Spinal cord (tissue), 10 donors: ENCODE measurements around the gene XPO6. TPM values are rescaled to one million over a fixed set of nuclear protein-coding genes. Genes with fewer than 3 reads are reported as not detected.

Source experiments
- DNase-seq, 6 donors: peaks; one replicate each; pipeline versions ENCODE4 v3.0.0 to v3.0.0-alpha.2; 2013 to 2015; ENCODE audit warnings: low spot score in 6 of 6, low read depth in 4 of 6
- H3K27ac ChIP-seq: one replicate; pipeline ENCODE4 v1.5.1; 2013; ENCODE audit warnings: low read depth, low read length, control low read depth
- H3K27me3 ChIP-seq: one replicate; pipeline ENCODE4 v1.6.1; 2013; ENCODE audit warnings: low read length; ENCODE audit not compliant: control insufficient read depth, insufficient read depth
- H3K36me3 ChIP-seq: one replicate; pipeline ENCODE4 v1.6.1; 2013; ENCODE audit warnings: low read length; ENCODE audit not compliant: control insufficient read depth, insufficient read depth
- H3K4me1 ChIP-seq: one replicate; pipeline ENCODE4 v1.6.1; 2013; ENCODE audit warnings: low read length; ENCODE audit not compliant: control insufficient read depth, insufficient read depth
- H3K4me3 ChIP-seq: one replicate; pipeline ENCODE4 v1.5.1; 2013; ENCODE audit warnings: low read depth, low read length, control low read depth
- H3K9me3 ChIP-seq: one replicate; pipeline ENCODE4 v1.6.1; 2013; ENCODE audit warnings: low read length; ENCODE audit not compliant: control insufficient read depth, insufficient read depth
- WGBS: methylation state at CpG from one replicate; pipeline ENCODE4 v1.1.5; 2013; ENCODE audit warnings: missing lambda C conversion rate; ENCODE audit not compliant: insufficient coverage; 5-methylcytosine and 5-hydroxymethylcytosine counted together
- polyA plus RNA-seq, 2 donors: library from polyadenylated mRNA; unstranded; fragments of 120-200 nt; gene quantifications; one replicate each; pipeline ENCODE4 v1.2.1, GENCODE V29; 2013; ENCODE audit not compliant: insufficient read length in 2 of 2
- total RNA-seq, 2 donors: library from RNA; depleted of rRNA in 1 of 2; stranded (reverse); fragments of 120-200 nt in 1 of 2; fragments of >200 nt in 1 of 2; gene quantifications; one replicate each; pipeline versions ENCODE4 v1.2.3 to v1.2.4, GENCODE V29; 2013 to 2014
- donor health status: healthy.

XPO6 gene
- total and polyA plus RNA-seq, 4 donors, result 84.1 to 164 (median 116) TPM

- no peak for DNase-seq
- no peaks in the 10 kb centered on the region for H3K9me3 ChIP-seq
- peaks cover under 1% of the 10 kb centered on the region for H3K4me1 ChIP-seq
- WGBS, result no CpG with 5 or more reads among the region's 2 CpGs
- H3K4me3 ChIP-seq, result no peak overlapping the region
- H3K36me3 ChIP-seq, result peaks cover 51% of the 10 kb centered on the region
- H3K27me3 ChIP-seq, result no peaks in the 10 kb centered on the region
- no peak overlapping the region for H3K27ac ChIP-seq
These were observed 100.8 kb downstream of the XPO6 start for GRCh38 chr16:28110977-28111376.

- Histone ChIP-seq H3K4me3 (no peak overlapping the region), H3K27me3 (no peaks in the 10 kb centered on the region), H3K9me3 (no peaks in the 10 kb centered on the region), H3K4me1 (peaks cover 3% of the 10 kb centered on the region), H3K27ac (no peak overlapping the region), H3K36me3 (peaks cover 51% of the 10 kb centered on the region)
- DNase-seq, result no peak
- 100% methylated on average over 3 of the region's 5 CpGs for WGBS
These were observed 101.3 kb downstream of the XPO6 start for GRCh38 chr16:28110479-28110878.

GRCh38 chr16:28110074-28110473 is 101.7 kb downstream of the XPO6 start:
- WGBS, result 100% methylated on average over 2 of the region's 3 CpGs
- Histone ChIP-seq H3K9me3 (no peaks in the 10 kb centered on the region), H3K36me3 (peaks cover 51% of the 10 kb centered on the region), H3K27ac (no peak overlapping the region), H3K27me3 (no peaks in the 10 kb centered on the region), H3K4me3 (no peak overlapping the region), H3K4me1 (peaks cover 3% of the 10 kb centered on the region)
- DNase-seq, result no peak

- no peak for DNase-seq
- H3K36me3 ChIP-seq, result peaks cover 63% of the 10 kb centered on the region
- WGBS, result 84% methylated on average over 9 of the region's 12 CpGs
- H3K27me3 ChIP-seq, result no peaks in the 10 kb centered on the region
- no peak overlapping the region for H3K27ac ChIP-seq
- no peaks in the 10 kb centered on the region for H3K9me3 ChIP-seq
- H3K4me1 ChIP-seq, result peaks cover 3% of the 10 kb centered on the region
- H3K4me3 ChIP-seq, result no peak overlapping the region
These were observed 103.0 kb downstream of the XPO6 start for GRCh38 chr16:28108590-28109247.

GRCh38 chr16:28107232-28107631 is 104.5 kb downstream of the XPO6 start:
- Histone ChIP-seq H3K27ac (no peak overlapping the region), H3K4me1 (peaks cover 3% of the 10 kb centered on the region), H3K9me3 (no peaks in the 10 kb centered on the region), H3K36me3 (peaks cover 67% of the 10 kb centered on the region), H3K4me3 (no peak overlapping the region), H3K27me3 (no peaks in the 10 kb centered on the region)
- no peak for DNase-seq
- 94% methylated on average over 6 of the region's 8 CpGs for WGBS

GRCh38 chr16:28106467-28107215 is 105.1 kb downstream of the XPO6 start:
- Histone ChIP-seq H3K4me1 (peaks cover 3% of the 10 kb centered on the region), H3K9me3 (no peaks in the 10 kb centered on the region), H3K27ac (no peak overlapping the region), H3K27me3 (no peaks in the 10 kb centered on the region), H3K4me3 (no peak overlapping the region), H3K36me3 (peaks cover 67% of the 10 kb centered on the region)
- DNase-seq, result no peak
- WGBS, result 100% methylated on average over 4 of the region's 5 CpGs

GRCh38 chr16:28105954-28106353 is 105.8 kb downstream of the XPO6 start:
- H3K4me3 ChIP-seq, result no peak overlapping the region
- no peak overlapping the region for H3K27ac ChIP-seq
- no peaks in the 10 kb centered on the region for H3K9me3 ChIP-seq
- H3K4me1 ChIP-seq, result peaks cover 3% of the 10 kb centered on the region
- H3K27me3 ChIP-seq, result no peaks in the 10 kb centered on the region
- no peak for DNase-seq
- 87% methylated on average over 6 of the region's 7 CpGs for WGBS
- peaks cover 72% of the 10 kb centered on the region for H3K36me3 ChIP-seq

GRCh38 chr16:28105297-28105696 is 106.5 kb downstream of the XPO6 start:
- DNase-seq, result no peak
- Histone ChIP-seq H3K4me1 (peaks cover 3% of the 10 kb centered on the region), H3K27me3 (no peaks in the 10 kb centered on the region), H3K36me3 (peaks cover 78% of the 10 kb centered on the region), H3K4me3 (no peak overlapping the region), H3K27ac (no peak overlapping the region), H3K9me3 (no peaks in the 10 kb centered on the region)
- 80% methylated on average over 1 of the region's 3 CpGs for WGBS

- no peaks in the 10 kb centered on the region for H3K9me3 ChIP-seq
- no peak overlapping the region for H3K4me3 ChIP-seq
- H3K4me1 ChIP-seq, result peaks cover 3% of the 10 kb centered on the region
- no peak overlapping the region for H3K27ac ChIP-seq
- WGBS, result 94% methylated on average over 16 of the region's 16 CpGs
- DNase-seq, result no peak
- peaks cover 87% of the 10 kb centered on the region for H3K36me3 ChIP-seq
- no peaks in the 10 kb centered on the region for H3K27me3 ChIP-seq
These were observed 107.4 kb downstream of the XPO6 start for GRCh38 chr16:28104404-28104803.
